Immature natural killer cell (primary cell): ENCODE data around the gene GALNT17. TPM values are rescaled to one million over a fixed set of nuclear protein-coding genes. Genes with fewer than 3 reads are reported as not detected.

ENCODE experiments used
- DNase-seq, 3 donors: peaks; one replicate each; pipeline ENCODE4 v3.0.0; 2022; ENCODE audit warnings: mixed read lengths in 1 of 3
- H3K27ac Mint-ChIP-seq, 6 donors: one replicate each; pipeline ENCODE4 v1.8.0; 2020; ENCODE audit warnings: mixed read lengths in 6 of 6, mild to moderate bottlenecking in 5 of 6, inconsistent platforms in 4 of 6, moderate library complexity in 3 of 6
- H3K27me3 Mint-ChIP-seq, 3 donors: one replicate each; pipeline ENCODE4 v1.8.0; 2020 to 2021; ENCODE audit warnings: low read depth in 3 of 3, mild to moderate bottlenecking in 3 of 3, mixed read lengths in 3 of 3, moderate library complexity in 3 of 3, inconsistent platforms in 1 of 3
- H3K36me3 Mint-ChIP-seq, 3 donors: one replicate each; pipeline ENCODE4 v1.8.0; 2020; ENCODE audit warnings: mixed read lengths in 3 of 3, inconsistent platforms in 2 of 3, mild to moderate bottlenecking in 2 of 3
- H3K4me1 Mint-ChIP-seq, 2 donors: one replicate each; pipeline ENCODE4 v1.8.0; 2020; ENCODE audit warnings: inconsistent platforms in 2 of 2, mild to moderate bottlenecking in 2 of 2, mixed read lengths in 2 of 2, moderate library complexity in 1 of 2
- H3K4me3 Mint-ChIP-seq, 5 donors: one replicate each; pipeline ENCODE4 v1.8.0; 2020; ENCODE audit warnings: mild to moderate bottlenecking in 5 of 5, mixed read lengths in 5 of 5, inconsistent platforms in 3 of 5, moderate library complexity in 3 of 5
- H3K9me3 Mint-ChIP-seq, 6 donors: one replicate each; pipeline ENCODE4 v1.8.0; 2020; ENCODE audit warnings: mild to moderate bottlenecking in 6 of 6, mixed read lengths in 6 of 6, inconsistent platforms in 4 of 6, moderate library complexity in 3 of 6
- polyA plus RNA-seq, 3 donors: library from polyadenylated mRNA; unstranded; fragments of 300-500 nt; fragmentation: Illumina TruSeq; gene quantifications; one replicate each; pipeline ENCODE4 v1.2.3, GENCODE V29; 2021

The GALNT17 gene
- polyA plus RNA-seq, 3 donors from 2014 or later, result not detected

GRCh38 chr7:71645836-71646235, 513.9 kb downstream of the GALNT17 start:
- Mint-ChIP-seq H3K9me3 (peaks cover 8 to 24% (median 10%) of the 10 kb centered on the region in 6 donors), H3K27ac (no peak overlapping the region), H3K36me3 (no peaks in the 10 kb centered on the region), H3K4me3 (no peak overlapping the region), H3K4me1 (no peaks in the 10 kb centered on the region), H3K27me3 (peaks cover 0 to 3% (median 0%) of the 10 kb centered on the region in 3 donors)
- no peak for DNase-seq

- peaks cover 0 to 5% (median 3%) of the 10 kb centered on the region in 3 donors for H3K27me3 Mint-ChIP-seq
- no peak overlapping the region for H3K4me3 Mint-ChIP-seq
- H3K27ac Mint-ChIP-seq, result no peak overlapping the region
- no peaks in the 10 kb centered on the region for H3K4me1 Mint-ChIP-seq
- no peaks in the 10 kb centered on the region for H3K36me3 Mint-ChIP-seq
- peaks cover 2 to 24% (median 13%) of the 10 kb centered on the region in 6 donors for H3K9me3 Mint-ChIP-seq
- DNase-seq, result no peak
These were observed 517.9 kb downstream of the GALNT17 start for GRCh38 chr7:71649812-71650211.

GRCh38 chr7:71650653-71651337, 518.9 kb downstream of the GALNT17 start:
- peaks cover 0 to 5% (median 5%) of the 10 kb centered on the region in 3 donors for H3K27me3 Mint-ChIP-seq
- no peak overlapping the region for H3K27ac Mint-ChIP-seq
- H3K36me3 Mint-ChIP-seq, result no peaks in the 10 kb centered on the region
- no peak overlapping the region for H3K4me3 Mint-ChIP-seq
- peaks cover 5 to 21% (median 14%) of the 10 kb centered on the region in 6 donors for H3K9me3 Mint-ChIP-seq
- H3K4me1 Mint-ChIP-seq, result no peaks in the 10 kb centered on the region
- DNase-seq, result no peak

- peaks cover 0 to 6% (median 5%) of the 10 kb centered on the region in 3 donors for H3K27me3 Mint-ChIP-seq
- H3K27ac Mint-ChIP-seq, result no peak overlapping the region
- DNase-seq, result no peak
- no peaks in the 10 kb centered on the region for H3K36me3 Mint-ChIP-seq
- H3K4me3 Mint-ChIP-seq, result no peak overlapping the region
- H3K9me3 Mint-ChIP-seq, result peaks cover 8 to 21% (median 15%) of the 10 kb centered on the region in 6 donors
- no peaks in the 10 kb centered on the region for H3K4me1 Mint-ChIP-seq
These were observed 520.6 kb downstream of the GALNT17 start for GRCh38 chr7:71652510-71652909.

GRCh38 chr7:71657386-71657785, 525.4 kb downstream of the GALNT17 start:
- H3K4me1 Mint-ChIP-seq, result no peaks in the 10 kb centered on the region
- H3K36me3 Mint-ChIP-seq, result peaks cover 0 to 3% (median 0%) of the 10 kb centered on the region in 3 donors
- no peak overlapping the region for H3K4me3 Mint-ChIP-seq
- H3K27ac Mint-ChIP-seq, result no peak overlapping the region
- no peak for DNase-seq
- H3K27me3 Mint-ChIP-seq, result peaks cover 0 to 6% (median 2%) of the 10 kb centered on the region in 3 donors
- H3K9me3 Mint-ChIP-seq, result peaks cover 0 to 16% (median 10%) of the 10 kb centered on the region in 6 donors

GRCh38 chr7:71659622-71660021, 527.7 kb downstream of the GALNT17 start:
- H3K27ac Mint-ChIP-seq, result no peak overlapping the region
- H3K27me3 Mint-ChIP-seq, result peaks cover 0 to 4% (median 0%) of the 10 kb centered on the region in 3 donors
- no peak overlapping the region for H3K4me3 Mint-ChIP-seq
- DNase-seq, result no peak
- no peaks in the 10 kb centered on the region for H3K4me1 Mint-ChIP-seq
- H3K36me3 Mint-ChIP-seq, result peaks cover 0 to 3% (median 0%) of the 10 kb centered on the region in 3 donors
- H3K9me3 Mint-ChIP-seq, result peaks cover 0 to 24% (median 10%) of the 10 kb centered on the region in 6 donors

- Mint-ChIP-seq H3K4me1 (no peaks in the 10 kb centered on the region), H3K27me3 (no peaks in the 10 kb centered on the region), H3K36me3 (peaks cover 0 to 3% (median 0%) of the 10 kb centered on the region in 3 donors), H3K27ac (no peak overlapping the region), H3K4me3 (no peak overlapping the region), H3K9me3 (peaks cover 0 to 15% (median 8%) of the 10 kb centered on the region in 6 donors)
- no peak for DNase-seq
These were observed 529.8 kb downstream of the GALNT17 start for GRCh38 chr7:71661671-71662224.

- no peak overlapping the region for H3K27ac Mint-ChIP-seq
- no peak for DNase-seq
- H3K9me3 Mint-ChIP-seq, result peaks cover 0 to 16% (median 8%) of the 10 kb centered on the region in 6 donors
- H3K4me1 Mint-ChIP-seq, result no peaks in the 10 kb centered on the region
- H3K27me3 Mint-ChIP-seq, result no peaks in the 10 kb centered on the region
- no peaks in the 10 kb centered on the region for H3K36me3 Mint-ChIP-seq
- H3K4me3 Mint-ChIP-seq, result no peak overlapping the region
These were observed 533.8 kb downstream of the GALNT17 start for GRCh38 chr7:71665716-71666115.

- no peak for DNase-seq
- H3K4me3 Mint-ChIP-seq, result no peak overlapping the region
- no peak overlapping the region for H3K27ac Mint-ChIP-seq
- H3K27me3 Mint-ChIP-seq, result peaks cover 0 to 1% (median 1%) of the 10 kb centered on the region in 3 donors
- no peaks in the 10 kb centered on the region for H3K36me3 Mint-ChIP-seq
- peaks cover 0 to 12% (median 4%) of the 10 kb centered on the region in 6 donors for H3K9me3 Mint-ChIP-seq
- H3K4me1 Mint-ChIP-seq, result no peaks in the 10 kb centered on the region
These were observed 536.6 kb downstream of the GALNT17 start for GRCh38 chr7:71668572-71668971.

- DNase-seq, result no peak
- H3K27ac Mint-ChIP-seq, result no peak overlapping the region
- no peaks in the 10 kb centered on the region for H3K4me1 Mint-ChIP-seq
- H3K27me3 Mint-ChIP-seq, result peaks cover 0 to 2% (median 2%) of the 10 kb centered on the region in 3 donors
- no peaks in the 10 kb centered on the region for H3K36me3 Mint-ChIP-seq
- H3K4me3 Mint-ChIP-seq, result no peak overlapping the region
- H3K9me3 Mint-ChIP-seq, result peaks cover 0 to 9% (median 1%) of the 10 kb centered on the region in 6 donors
These were observed 547.5 kb downstream of the GALNT17 start for GRCh38 chr7:71679480-71679879.

GRCh38 chr7:71682181-71682580, 550.2 kb downstream of the GALNT17 start:
- Mint-ChIP-seq H3K27ac (no peak overlapping the region), H3K36me3 (no peaks in the 10 kb centered on the region), H3K27me3 (peaks cover 0 to 3% (median 0%) of the 10 kb centered on the region in 3 donors), H3K9me3 (peaks cover 0 to 11% (median under 1%) of the 10 kb centered on the region in 6 donors), H3K4me1 (no peaks in the 10 kb centered on the region), H3K4me3 (no peak overlapping the region)
- DNase-seq, result no peak

- Mint-ChIP-seq H3K27me3 (peaks cover 0 to 3% (median 0%) of the 10 kb centered on the region in 3 donors), H3K4me1 (no peaks in the 10 kb centered on the region), H3K36me3 (no peaks in the 10 kb centered on the region), H3K27ac (no peak overlapping the region), H3K4me3 (no peak overlapping the region), H3K9me3 (peaks cover 0 to 11% (median under 1%) of the 10 kb centered on the region in 6 donors)
- DNase-seq, result no peak
These were observed 551.2 kb downstream of the GALNT17 start for GRCh38 chr7:71682841-71683781.

GRCh38 chr7:71687286-71687685, 555.3 kb downstream of the GALNT17 start:
- no peak overlapping the region for H3K27ac Mint-ChIP-seq
- peaks cover 0 to 17% (median 0%) of the 10 kb centered on the region in 6 donors for H3K9me3 Mint-ChIP-seq
- H3K27me3 Mint-ChIP-seq, result peaks cover 0 to 4% (median 1%) of the 10 kb centered on the region in 3 donors
- DNase-seq, result no peak
- H3K4me3 Mint-ChIP-seq, result no peak overlapping the region
- no peaks in the 10 kb centered on the region for H3K36me3 Mint-ChIP-seq
- H3K4me1 Mint-ChIP-seq, result no peaks in the 10 kb centered on the region
